ENCODE data around the gene NINJ1.

The NINJ1 gene

GRCh38 chr9:93134015-93134739 lies at the start of gene NINJ1:
Gene NINJ1, minus strand, starts transcription at chr9:93134251. Its CDS starts 34 bp downstream, at chr9:93134217.
- peaks cover 3% of the 10 kb centered on the region for H3K9me3 Mint-ChIP-seq
- H3K27me3 Mint-ChIP-seq: no peaks in the 10 kb centered on the region
- peak within 1 kb of the TSS; percentile 90 for H3K4me3 Mint-ChIP-seq
- peak within 1 kb of the TSS; percentile 89 for H3K27ac Mint-ChIP-seq
- peaks cover 4% of the 10 kb centered on the region for H3K36me3 Mint-ChIP-seq
- CTCF ChIA-PET: interaction anchor here (0.7 to 1.1 kb wide), 4 partner anchors 14 to 131 kb away, joined by 3 read pairs; no protein-coding TSS in a partner anchor
- peak; percentile 84 for DNase-seq
- peaks cover 60% of the 10 kb centered on the region for H3K4me1 Mint-ChIP-seq

- peak overlapping the region; percentile 66 for H3K4me3 Mint-ChIP-seq
- H3K9me3 Mint-ChIP-seq: no peaks in the 10 kb centered on the region
- peaks cover 93% of the 10 kb centered on the region for H3K27me3 Mint-ChIP-seq
- no peaks in the 10 kb centered on the region for H3K36me3 Mint-ChIP-seq
- no peak for DNase-seq
- H3K27ac Mint-ChIP-seq: peak overlapping the region; percentile 55
- H3K4me1 Mint-ChIP-seq: peaks cover 14% of the 10 kb centered on the region
- CTCF ChIA-PET: interaction anchor here (1.6 kb wide), 1 partner anchor 11 kb away, joined by 3 read pairs; no protein-coding TSS in a partner anchor
These were observed 49.1 kb upstream of the NINJ1 start for GRCh38 chr9:93183131-93183662.

GRCh38 chr9:93182572-93182971 lies 48.5 kb upstream of the NINJ1 start:
- DNase-seq: no peak
- Mint-ChIP-seq H3K4me3 (no peak overlapping the region), H3K27ac (no peak overlapping the region), H3K4me1 (peaks cover 14% of the 10 kb centered on the region), H3K9me3 (no peaks in the 10 kb centered on the region), H3K36me3 (no peaks in the 10 kb centered on the region), H3K27me3 (peaks cover 93% of the 10 kb centered on the region)
- CTCF ChIA-PET: interaction anchor here (1.6 kb wide), 1 partner anchor 12 kb away, joined by 3 read pairs; no protein-coding TSS in a partner anchor

GRCh38 chr9:93181672-93182435 lies 47.8 kb upstream of the NINJ1 start:
- Mint-ChIP-seq H3K27ac (no peak overlapping the region), H3K36me3 (no peaks in the 10 kb centered on the region), H3K4me1 (peaks cover 14% of the 10 kb centered on the region), H3K9me3 (no peaks in the 10 kb centered on the region), H3K27me3 (peaks cover 86% of the 10 kb centered on the region), H3K4me3 (no peak overlapping the region)
- CTCF ChIA-PET: interaction anchor here (0.9 to 2.3 kb wide), 2 partner anchors 20 to 177 kb away, joined by 3 to 5 read pairs; no protein-coding TSS in a partner anchor
- DNase-seq: no peak

- Mint-ChIP-seq H3K9me3 (no peaks in the 10 kb centered on the region), H3K4me1 (peaks cover 14% of the 10 kb centered on the region), H3K4me3 (no peak overlapping the region), H3K36me3 (no peaks in the 10 kb centered on the region), H3K27me3 (peaks cover 77% of the 10 kb centered on the region), H3K27ac (no peak overlapping the region)
- no peak for DNase-seq
- CTCF ChIA-PET: interaction anchor here (1.2 to 2.3 kb wide), 2 partner anchors 11 to 19 kb away, joined by 4 to 5 read pairs; no protein-coding TSS in a partner anchor
These were observed 46.9 kb upstream of the NINJ1 start for GRCh38 chr9:93180938-93181337.

- CTCF ChIA-PET: interaction anchor here (1.0 to 2.3 kb wide), 3 partner anchors 10 to 18 kb away, joined by 3 to 5 read pairs (median 4); no protein-coding TSS in a partner anchor
- H3K27ac Mint-ChIP-seq: no peak overlapping the region
- H3K9me3 Mint-ChIP-seq: no peaks in the 10 kb centered on the region
- H3K27me3 Mint-ChIP-seq: peaks cover 63% of the 10 kb centered on the region
- no peaks in the 10 kb centered on the region for H3K36me3 Mint-ChIP-seq
- no peak overlapping the region for H3K4me3 Mint-ChIP-seq
- no peak for DNase-seq
- H3K4me1 Mint-ChIP-seq: peaks cover 9% of the 10 kb centered on the region
These were observed 45.1 kb upstream of the NINJ1 start for GRCh38 chr9:93178851-93179786.

- Mint-ChIP-seq H3K4me3 (no peak overlapping the region), H3K9me3 (no peaks in the 10 kb centered on the region), H3K36me3 (no peaks in the 10 kb centered on the region), H3K4me1 (peaks cover 5% of the 10 kb centered on the region), H3K27ac (no peak overlapping the region), H3K27me3 (peaks cover 61% of the 10 kb centered on the region)
- CTCF ChIA-PET: interaction anchor here (0.8 to 1.0 kb wide), 2 partner anchors 17 to 107 kb away, joined by 3 read pairs; no protein-coding TSS in a partner anchor
- no peak for DNase-seq
These were observed 43.6 kb upstream of the NINJ1 start for GRCh38 chr9:93177676-93178075.

- H3K9me3 Mint-ChIP-seq: no peaks in the 10 kb centered on the region
- no peak overlapping the region for H3K27ac Mint-ChIP-seq
- CTCF ChIA-PET: interaction anchor here (1.5 kb wide), 1 partner anchor 14 kb away, joined by 5 read pairs; no protein-coding TSS in a partner anchor
- no peak overlapping the region for H3K4me3 Mint-ChIP-seq
- H3K4me1 Mint-ChIP-seq: peaks cover 5% of the 10 kb centered on the region
- DNase-seq: no peak
- no peaks in the 10 kb centered on the region for H3K36me3 Mint-ChIP-seq
- H3K27me3 Mint-ChIP-seq: peaks cover 42% of the 10 kb centered on the region
These were observed 40.9 kb upstream of the NINJ1 start for GRCh38 chr9:93174976-93175375.

- no peak for DNase-seq
- H3K36me3 Mint-ChIP-seq: no peaks in the 10 kb centered on the region
- peaks cover 35% of the 10 kb centered on the region for H3K27me3 Mint-ChIP-seq
- peaks cover 5% of the 10 kb centered on the region for H3K4me1 Mint-ChIP-seq
- H3K9me3 Mint-ChIP-seq: no peaks in the 10 kb centered on the region
- no peak overlapping the region for H3K4me3 Mint-ChIP-seq
- no peak overlapping the region for H3K27ac Mint-ChIP-seq
- CTCF ChIA-PET: no interaction called here
These were observed 39.5 kb upstream of the NINJ1 start for GRCh38 chr9:93173365-93174051.

- DNase-seq: no peak
- Mint-ChIP-seq H3K9me3 (no peaks in the 10 kb centered on the region), H3K27me3 (peaks cover 33% of the 10 kb centered on the region), H3K36me3 (no peaks in the 10 kb centered on the region), H3K4me1 (peaks cover 5% of the 10 kb centered on the region), H3K4me3 (no peak overlapping the region), H3K27ac (no peak overlapping the region)
- CTCF ChIA-PET: interaction anchor here (1.1 kb wide), 1 partner anchor 64 kb away, joined by 6 read pairs; no protein-coding TSS in a partner anchor
These were observed 38.8 kb upstream of the NINJ1 start for GRCh38 chr9:93172666-93173364.

- peaks cover 40% of the 10 kb centered on the region for H3K27me3 Mint-ChIP-seq
- no peaks in the 10 kb centered on the region for H3K9me3 Mint-ChIP-seq
- CTCF ChIA-PET: interaction anchor here (1.1 kb wide), 1 partner anchor 62 kb away, joined by 6 read pairs; no protein-coding TSS in a partner anchor
- H3K27ac Mint-ChIP-seq: no peak overlapping the region
- no peak overlapping the region for H3K4me3 Mint-ChIP-seq
- H3K4me1 Mint-ChIP-seq: peaks cover 5% of the 10 kb centered on the region
- no peak for DNase-seq
- H3K36me3 Mint-ChIP-seq: no peaks in the 10 kb centered on the region
These were observed 37.4 kb upstream of the NINJ1 start for GRCh38 chr9:93171261-93171990.

GRCh38 chr9:93170571-93170970 lies 36.5 kb upstream of the NINJ1 start:
- H3K27me3 Mint-ChIP-seq: peaks cover 40% of the 10 kb centered on the region
- DNase-seq: no peak
- no peaks in the 10 kb centered on the region for H3K9me3 Mint-ChIP-seq
- H3K4me1 Mint-ChIP-seq: peaks cover 5% of the 10 kb centered on the region
- no peaks in the 10 kb centered on the region for H3K36me3 Mint-ChIP-seq
- CTCF ChIA-PET: no interaction called here
- no peak overlapping the region for H3K27ac Mint-ChIP-seq
- H3K4me3 Mint-ChIP-seq: no peak overlapping the region
